D721Med (cell line): ENCODE results near the gene TMEM116.
"Not testable (repeated sequence)": the region's sequence is repeated elsewhere in the genome, so short reads cannot be mapped to it uniquely, and the experiment has no call there.

ENCODE experiments used
- DNase-seq: peaks from one replicate; pipeline ENCODE4 v3.0.0; 2011; ENCODE audit warnings: low spot score; ENCODE audit not compliant: insufficient read length
- FAIRE-seq: peaks from 2 replicates; lab custom pipeline; 2011; peaks lifted over from hg19 to GRCh38; lab: Jason Lieb, UNC
- CTCF ChIP-seq: IDR thresholded peaks from 2 replicates; pipeline ENCODE4 v1.5.1; 2012; ENCODE audit warnings: mild to moderate bottlenecking, control low read depth; ENCODE audit not compliant: insufficient read depth; ENCODE audit errors: missing control alignments

TMEM116 gene

GRCh38 chr12:111975161-111975931 is 37.6 kb downstream of the TMEM116 start:
- no peak for DNase-seq
- TF ChIP-seq CTCF = no peak
- FAIRE-seq = no peak

GRCh38 chr12:111971800-111972199 is 41.2 kb downstream of the TMEM116 start:
- no peak for FAIRE-seq
- DNase-seq = no peak
- TF ChIP-seq CTCF = no peak

GRCh38 chr12:111964935-111965334 is 48.0 kb downstream of the TMEM116 start:
- TF ChIP-seq CTCF = no peak

GRCh38 chr12:111959518-111959917 is 53.4 kb downstream of the TMEM116 start:
- FAIRE-seq, DNase-seq: not testable (repeated sequence)

More at GRCh38 chr12:111964935-111965334, 48.0 kb downstream of the TMEM116 start:
- FAIRE-seq (no peak), DNase-seq (no peak)

- DNase-seq, FAIRE-seq: not testable (repeated sequence)
These were observed 55.7 kb downstream of the TMEM116 start for GRCh38 chr12:111957224-111957623.

- FAIRE-seq (no peak), DNase-seq (no peak)
- no peak for TF ChIP-seq CTCF
These were observed 58.0 kb downstream of the TMEM116 start for GRCh38 chr12:111954969-111955368.

- no peak for DNase-seq
- FAIRE-seq = no peak
- TF ChIP-seq CTCF = no peak
These were observed 59.5 kb downstream of the TMEM116 start for GRCh38 chr12:111953455-111953854.

GRCh38 chr12:111952084-111952787 is 60.7 kb downstream of the TMEM116 start:
- not testable (repeated sequence) for DNase-seq, FAIRE-seq

- DNase-seq, FAIRE-seq: not testable (repeated sequence)
These were observed 61.8 kb downstream of the TMEM116 start for GRCh38 chr12:111950961-111951676.
